HEK293T (cell line): ENCODE data around the gene SLC43A2.
"Not testable (repeated sequence)": the region's sequence is repeated elsewhere in the genome, so short reads cannot be mapped to it uniquely, and the experiment has no call there.

ENCODE experiments used
- CTCF ChIA-PET: fragments of 350-600 bp; formaldehyde crosslinking; extraction: SDS; loops from one replicate; lab custom pipeline; 2021; ENCODE audit warnings: antibody characterized with exemption, inconsistent platforms; lab: Yijun Ruan, JAX
- POLR2A ChIA-PET: fragments of 350-600 bp; formaldehyde crosslinking; extraction: SDS; loops from one replicate; lab custom pipeline; 2020; ENCODE audit warnings: antibody characterized with exemption, inconsistent platforms; lab: Yijun Ruan, JAX
- DNase-seq: peaks from one replicate; pipeline ENCODE4 v3.0.0; 2012; ENCODE audit warnings: mixed read lengths; ENCODE audit errors: extremely low spot score
- ARNT ChIP-seq: fragments of 450-650 bp; IDR thresholded peaks from 2 replicates; pipeline ENCODE4 v1.6.1; 2017; ENCODE audit warnings: mild to moderate bottlenecking
- BHLHE40 ChIP-seq: fragments of 450-650 bp; IDR thresholded peaks from 2 replicates; pipeline ENCODE4 v1.6.1; 2016; ENCODE audit warnings: mild to moderate bottlenecking, moderate library complexity, borderline replicate concordance
- CTBP1 ChIP-seq: fragments of 450-650 bp; IDR thresholded peaks from 2 replicates; pipeline ENCODE4 v1.6.1; 2016; ENCODE audit warnings: borderline replicate concordance
- ELF4 ChIP-seq: fragments of 450-650 bp; IDR thresholded peaks from 2 replicates; pipeline ENCODE4 v1.6.1; 2017; ENCODE audit warnings: antibody characterized with exemption
- FOXA1 ChIP-seq: fragments of 450-650 bp; IDR thresholded peaks from 2 replicates; pipeline ENCODE4 v1.6.1; 2016; ENCODE audit warnings: mild to moderate bottlenecking
- FOXK2 ChIP-seq: fragments of 450-650 bp; IDR thresholded peaks from 2 replicates; pipeline ENCODE4 v1.6.1; 2016; ENCODE audit warnings: mild to moderate bottlenecking
- FOXM1 ChIP-seq: fragments of 450-650 bp; IDR thresholded peaks from 2 replicates; pipeline ENCODE4 v1.6.1; 2017; ENCODE audit warnings: mild to moderate bottlenecking, borderline replicate concordance
- HDGF ChIP-seq: fragments of 450-650 bp; IDR thresholded peaks from 2 replicates; pipeline ENCODE4 v1.6.1; 2017; ENCODE audit warnings: antibody characterized with exemption, borderline replicate concordance
- L3MBTL2 ChIP-seq: fragments of 450-650 bp; conservative IDR thresholded peaks from 2 replicates; pipeline ENCODE4 v1.6.1; 2016; ENCODE audit warnings: mild to moderate bottlenecking
- LEF1 ChIP-seq: fragments of 450-650 bp; IDR thresholded peaks from 2 replicates; pipeline ENCODE4 v1.6.1; 2017; ENCODE audit warnings: mild to moderate bottlenecking, borderline replicate concordance
- NFRKB ChIP-seq: fragments of 450-650 bp; IDR thresholded peaks from 2 replicates; pipeline ENCODE4 v1.6.1; 2016; ENCODE audit warnings: mild to moderate bottlenecking, moderate library complexity
- PKNOX1 ChIP-seq: fragments of 450-650 bp; IDR thresholded peaks from 2 replicates; pipeline ENCODE4 v1.6.1; 2016
- SP1 ChIP-seq: fragments of 450-650 bp; IDR thresholded peaks from 2 replicates; pipeline ENCODE4 v1.6.1; 2017
- SUZ12 ChIP-seq: fragments of 450-650 bp; IDR thresholded peaks from 2 replicates; pipeline ENCODE4 v1.6.1; 2016; ENCODE audit warnings: mild to moderate bottlenecking
- TARDBP ChIP-seq: fragments of 450-650 bp; IDR thresholded peaks from 2 replicates; pipeline ENCODE4 v1.6.1; 2016
- ZNF384 ChIP-seq: fragments of 450-650 bp; IDR thresholded peaks from 2 replicates; pipeline ENCODE4 v1.6.1; 2016

Gene SLC43A2

GRCh38 chr17:1658100-1658499 is 29.5 kb upstream of the SLC43A2 start:
- ChIA-PET CTCF (interaction anchor here (1.0 kb wide), 1 partner anchor 9 kb away, joined by 3 read pairs; the partner anchor contains the start of gene RILP), POLR2A (interaction anchor here (0.6 kb wide), 1 partner anchor 9 kb away, joined by 3 read pairs; the partner anchor contains the start of gene RILP)
- no peak for TF ChIP-seq PKNOX1
- TF ChIP-seq FOXK2 = no peak
- no peak for TF ChIP-seq HDGF
- no peak for TF ChIP-seq ELF4
- no peak for TF ChIP-seq LEF1
- TF ChIP-seq NFRKB = no peak
- no peak for TF ChIP-seq FOXA1
- no peak for TF ChIP-seq L3MBTL2
- no peak for TF ChIP-seq SUZ12
- no peak for DNase-seq

GRCh38 chr17:1653735-1654134 is 25.1 kb upstream of the SLC43A2 start:
- ChIA-PET CTCF (no interaction called here), POLR2A (no interaction called here)
- no peak for TF ChIP-seq ZNF384
- TF ChIP-seq CTBP1 = no peak
- TF ChIP-seq FOXA1 = no peak
- no peak for TF ChIP-seq L3MBTL2
- no peak for TF ChIP-seq TARDBP
- no peak for TF ChIP-seq SUZ12
- no peak for TF ChIP-seq PKNOX1
- no peak for TF ChIP-seq ELF4
- no peak for TF ChIP-seq NFRKB
- no peak for TF ChIP-seq FOXK2
- no peak for TF ChIP-seq ARNT
- no peak for TF ChIP-seq BHLHE40
- no peak for TF ChIP-seq SP1
- no peak for DNase-seq

- ChIA-PET POLR2A (interaction anchor here (1.5 kb wide), 1 partner anchor 31 kb away, joined by 4 read pairs; no protein-coding TSS in a partner anchor), CTCF (interaction anchor here (0.6 to 0.9 kb wide), 3 partner anchors 23 to 136 kb away, joined by 3 to 5 read pairs (median 3); no protein-coding TSS in a partner anchor)
- DNase-seq = not testable (repeated sequence)
Observed at GRCh38 chr17:1652794-1653193, 24.2 kb upstream of the SLC43A2 start.

GRCh38 chr17:1651559-1651844 is 22.9 kb upstream of the SLC43A2 start:
- DNase-seq = no peak
- TF ChIP-seq SP1 (no peak), FOXK2 (no peak), L3MBTL2 (no peak), TARDBP (no peak), SUZ12 (no peak), HDGF (no peak), CTBP1 (no peak), ARNT (no peak), BHLHE40 (no peak), PKNOX1 (no peak), ELF4 (no peak), ZNF384 (no peak), FOXM1 (no peak), NFRKB (no peak)
- POLR2A ChIA-PET = interaction anchor here (1.0 kb wide), 1 partner anchor 65 kb away, joined by 3 read pairs; no protein-coding TSS in a partner anchor
- CTCF ChIA-PET = interaction anchor here (0.6 to 1.1 kb wide), 3 partner anchors 12 to 218 kb away, joined by 4 to 7 read pairs (median 5); no protein-coding TSS in a partner anchor

GRCh38 chr17:1650731-1651558 is 22.3 kb upstream of the SLC43A2 start:
- DNase-seq = no peak
- POLR2A ChIA-PET = interaction anchor here (0.8 to 1.5 kb wide), 3 partner anchors 10 to 33 kb away, joined by 3 to 5 read pairs (median 4); no protein-coding TSS in a partner anchor
- TF ChIP-seq L3MBTL2 (no peak), HDGF (no peak), FOXA1 (no peak), BHLHE40 (no peak), ARNT (no peak), PKNOX1 (no peak), SP1 (no peak), CTBP1 (no peak), SUZ12 (no peak), FOXK2 (no peak), NFRKB (no peak), TARDBP (no peak), ELF4 (no peak), FOXM1 (no peak), LEF1 (no peak), ZNF384 (no peak)
- CTCF ChIA-PET = interaction anchor here (0.8 to 2.9 kb wide), 6 partner anchors 12 to 76 kb away, joined by 3 to 13 read pairs (median 6); no protein-coding TSS in a partner anchor
